Sigmoid colon (tissue), 4 donors: Measurements from ENCODE around the gene CYP3A5.

Experiments
- CTCF ChIP-seq, 4 experiments: fragments of 450-650 bp in 3 of 4; fragments of 200-600 bp in 1 of 4; IDR thresholded peaks; one replicate each; pipeline ENCODE4 v1.5.1; 2016 to 2019; ENCODE audit warnings: antibody characterized with exemption in 4 of 4, mild to moderate bottlenecking in 3 of 4, moderate library complexity in 2 of 4
- EP300 ChIP-seq, 4 donors: sonication (generic); formaldehyde crosslinking; IDR thresholded peaks; one replicate each; pipeline ENCODE4 v1.6.1; 2017; ENCODE audit warnings: antibody characterized with exemption in 4 of 4
- POLR2A ChIP-seq, 2 donors: fragments of 450-650 bp; IDR thresholded peaks; one replicate each; pipeline ENCODE4 v1.6.1; 2016; ENCODE audit warnings: antibody characterized with exemption in 2 of 2, mild to moderate bottlenecking in 2 of 2, moderate library complexity in 2 of 2
- POLR2AphosphoS5 ChIP-seq, 4 donors: sonication (generic); formaldehyde crosslinking; IDR thresholded peaks; one replicate each; pipeline ENCODE4 v1.6.1; 2017; ENCODE audit warnings: antibody characterized with exemption in 4 of 4

- TF ChIP-seq POLR2A (IDR thresholded peaks at IDR 0.05) (no peak), CTCF (IDR thresholded peaks at IDR 0.05) (no peak), EP300 (IDR thresholded peaks at IDR 0.05) (no peak), POLR2AphosphoS5 (IDR thresholded peaks at IDR 0.05) (no peak)
These were observed 12.6 kb downstream of the CYP3A5 start for GRCh38 chr7:99667179-99667578.
